SJCRH30 (cell line): Measurements from ENCODE around the gene HOATZ. TPM values are rescaled to one million over a fixed set of nuclear protein-coding genes. Genes with fewer than 3 reads are reported as not detected.

Source experiments
- DNase-seq, 2 experiments: peaks; one replicate each; pipeline ENCODE4 v3.0.0-alpha.2; 2015 to 2020
- H3K27ac ChIP-seq: fragments of 250-450 bp; sonication (Bioruptor Pico); 2 replicates; pipeline ENCODE4 v1.5.1; 2020; ENCODE audit warnings: mild to moderate bottlenecking, moderate library complexity
- H3K27me3 ChIP-seq: fragments of 250-450 bp; sonication (Bioruptor Pico); 2 replicates; pipeline ENCODE4 v1.5.1; 2020; ENCODE audit warnings: mild to moderate bottlenecking, moderate library complexity
- H3K36me3 ChIP-seq: fragments of 250-450 bp; sonication (Bioruptor Pico); 2 replicates; pipeline ENCODE4 v1.5.1; 2020; ENCODE audit warnings: mild to moderate bottlenecking, moderate library complexity
- H3K4me1 ChIP-seq: fragments of 250-450 bp; sonication (Bioruptor Pico); 2 replicates; pipeline ENCODE4 v1.5.1; 2020; ENCODE audit warnings: mild to moderate bottlenecking, moderate library complexity
- H3K4me3 ChIP-seq: fragments of 250-450 bp; sonication (Bioruptor Pico); 2 replicates; pipeline ENCODE4 v1.5.1; 2020; ENCODE audit warnings: mild to moderate bottlenecking, moderate library complexity
- H3K9me3 ChIP-seq: fragments of 250-450 bp; sonication (Bioruptor Pico); replicated peaks from 2 replicates; pipeline ENCODE4 v1.5.1; 2020; ENCODE audit warnings: mild to moderate bottlenecking, moderate library complexity
- total RNA-seq: library from RNA; depleted of rRNA; stranded (reverse); fragments of >200 nt; shearing (Covaris generic); gene quantifications from 2 replicates; pipeline ENCODE4 v1.2.3, GENCODE V29; 2014; rRNA removed

Gene HOATZ
- total RNA-seq = not detected in 2 replicates

GRCh38 chr11:111514216-111515031, at the start of gene HOATZ:
TSS of gene HOATZ (plus strand) at chr11:111514778. CDS start at chr11:111514785, 7 bp downstream.
- Histone ChIP-seq H3K27ac (no peak within 1 kb of the TSS), H3K9me3 (no peaks in the 10 kb centered on the region), H3K36me3 (no peaks in the 10 kb centered on the region), H3K4me3 (no peak within 1 kb of the TSS), H3K4me1 (no peaks in the 10 kb centered on the region), H3K27me3 (no peaks in the 10 kb centered on the region)
- no peak for DNase-seq

- no peaks in the 10 kb centered on the region for H3K27me3 ChIP-seq
- H3K27ac ChIP-seq = no peak overlapping the region
- no peak overlapping the region for H3K4me3 ChIP-seq
- H3K4me1 ChIP-seq = no peaks in the 10 kb centered on the region
- H3K36me3 ChIP-seq = no peaks in the 10 kb centered on the region
- H3K9me3 ChIP-seq = no peaks in the 10 kb centered on the region
- DNase-seq = no peak
These were observed 49.2 kb upstream of the HOATZ start for GRCh38 chr11:111465400-111465799.

GRCh38 chr11:111466615-111467014, 48.0 kb upstream of the HOATZ start:
- no peaks in the 10 kb centered on the region for H3K27me3 ChIP-seq
- H3K4me3 ChIP-seq = no peak overlapping the region
- no peak overlapping the region for H3K27ac ChIP-seq
- DNase-seq = no peak
- H3K9me3 ChIP-seq = no peaks in the 10 kb centered on the region
- H3K4me1 ChIP-seq = no peaks in the 10 kb centered on the region
- H3K36me3 ChIP-seq = no peaks in the 10 kb centered on the region

GRCh38 chr11:111469200-111469599, 45.4 kb upstream of the HOATZ start:
- Histone ChIP-seq H3K4me3 (no peak overlapping the region), H3K9me3 (no peaks in the 10 kb centered on the region), H3K36me3 (no peaks in the 10 kb centered on the region), H3K27me3 (no peaks in the 10 kb centered on the region), H3K4me1 (no peaks in the 10 kb centered on the region), H3K27ac (no peak overlapping the region)
- DNase-seq = no peak

GRCh38 chr11:111472228-111472627, 42.4 kb upstream of the HOATZ start:
- H3K4me1 ChIP-seq = no peaks in the 10 kb centered on the region
- H3K9me3 ChIP-seq = no peaks in the 10 kb centered on the region
- H3K36me3 ChIP-seq = no peaks in the 10 kb centered on the region
- H3K27me3 ChIP-seq = no peaks in the 10 kb centered on the region
- no peak overlapping the region for H3K4me3 ChIP-seq
- DNase-seq = no peak
- H3K27ac ChIP-seq = no peak overlapping the region

- Histone ChIP-seq H3K9me3 (no peaks in the 10 kb centered on the region), H3K27ac (no peak overlapping the region), H3K36me3 (no peaks in the 10 kb centered on the region), H3K27me3 (no peaks in the 10 kb centered on the region), H3K4me3 (no peak overlapping the region), H3K4me1 (no peaks in the 10 kb centered on the region)
- no peak for DNase-seq
These were observed 40.1 kb upstream of the HOATZ start for GRCh38 chr11:111474432-111474831.

GRCh38 chr11:111476366-111476765, 38.2 kb upstream of the HOATZ start:
- no peak overlapping the region for H3K27ac ChIP-seq
- H3K4me3 ChIP-seq = no peak overlapping the region
- H3K9me3 ChIP-seq = no peaks in the 10 kb centered on the region
- no peaks in the 10 kb centered on the region for H3K27me3 ChIP-seq
- H3K36me3 ChIP-seq = no peaks in the 10 kb centered on the region
- DNase-seq = no peak
- H3K4me1 ChIP-seq = no peaks in the 10 kb centered on the region

GRCh38 chr11:111476956-111477355, 37.6 kb upstream of the HOATZ start:
- H3K4me3 ChIP-seq = no peak overlapping the region
- no peaks in the 10 kb centered on the region for H3K9me3 ChIP-seq
- DNase-seq = peak in 1 of 2 experiments; percentile 4
- H3K27ac ChIP-seq = no peak overlapping the region
- H3K27me3 ChIP-seq = no peaks in the 10 kb centered on the region
- no peaks in the 10 kb centered on the region for H3K36me3 ChIP-seq
- no peaks in the 10 kb centered on the region for H3K4me1 ChIP-seq

GRCh38 chr11:111477898-111478297, 36.7 kb upstream of the HOATZ start:
- DNase-seq = no peak
- Histone ChIP-seq H3K36me3 (no peaks in the 10 kb centered on the region), H3K4me1 (no peaks in the 10 kb centered on the region), H3K27ac (no peak overlapping the region), H3K4me3 (no peak overlapping the region), H3K27me3 (no peaks in the 10 kb centered on the region), H3K9me3 (no peaks in the 10 kb centered on the region)

- no peak overlapping the region for H3K4me3 ChIP-seq
- no peaks in the 10 kb centered on the region for H3K9me3 ChIP-seq
- H3K36me3 ChIP-seq = no peaks in the 10 kb centered on the region
- H3K4me1 ChIP-seq = no peaks in the 10 kb centered on the region
- H3K27ac ChIP-seq = no peak overlapping the region
- no peak for DNase-seq
- no peaks in the 10 kb centered on the region for H3K27me3 ChIP-seq
These were observed 34.9 kb upstream of the HOATZ start for GRCh38 chr11:111479666-111480065.

GRCh38 chr11:111483431-111483830, 31.1 kb upstream of the HOATZ start:
- DNase-seq = no peak
- no peaks in the 10 kb centered on the region for H3K27me3 ChIP-seq
- no peaks in the 10 kb centered on the region; the same call in 1 of the 2 replicates for H3K9me3 ChIP-seq
- H3K4me3 ChIP-seq = no peak overlapping the region
- no peaks in the 10 kb centered on the region for H3K4me1 ChIP-seq
- H3K36me3 ChIP-seq = no peaks in the 10 kb centered on the region
- no peak overlapping the region for H3K27ac ChIP-seq

GRCh38 chr11:111490496-111490895, 24.1 kb upstream of the HOATZ start:
- DNase-seq = no peak
- H3K36me3 ChIP-seq = no peaks in the 10 kb centered on the region
- no peaks in the 10 kb centered on the region; the same call in 1 of the 2 replicates for H3K9me3 ChIP-seq
- H3K27me3 ChIP-seq = no peaks in the 10 kb centered on the region
- no peak overlapping the region for H3K27ac ChIP-seq
- no peaks in the 10 kb centered on the region for H3K4me1 ChIP-seq
- no peak overlapping the region for H3K4me3 ChIP-seq

GRCh38 chr11:111494040-111494439, 20.5 kb upstream of the HOATZ start:
- Histone ChIP-seq H3K4me1 (no peaks in the 10 kb centered on the region), H3K36me3 (no peaks in the 10 kb centered on the region), H3K4me3 (no peak overlapping the region), H3K27me3 (no peaks in the 10 kb centered on the region), H3K9me3 (no peaks in the 10 kb centered on the region), H3K27ac (no peak overlapping the region)
- DNase-seq = no peak

- no peaks in the 10 kb centered on the region for H3K4me1 ChIP-seq
- no peak for DNase-seq
- no peaks in the 10 kb centered on the region for H3K27me3 ChIP-seq
- no peaks in the 10 kb centered on the region for H3K9me3 ChIP-seq
- no peak overlapping the region for H3K4me3 ChIP-seq
- no peak overlapping the region for H3K27ac ChIP-seq
- H3K36me3 ChIP-seq = no peaks in the 10 kb centered on the region
These were observed 15.1 kb upstream of the HOATZ start for GRCh38 chr11:111499483-111499882.

GRCh38 chr11:111500481-111500880, 14.1 kb upstream of the HOATZ start:
- Histone ChIP-seq H3K9me3 (no peaks in the 10 kb centered on the region), H3K36me3 (no peaks in the 10 kb centered on the region), H3K4me1 (no peaks in the 10 kb centered on the region), H3K27me3 (no peaks in the 10 kb centered on the region), H3K27ac (no peak overlapping the region), H3K4me3 (no peak overlapping the region)
- no peak for DNase-seq

- no peaks in the 10 kb centered on the region for H3K36me3 ChIP-seq
- no peaks in the 10 kb centered on the region for H3K4me1 ChIP-seq
- H3K9me3 ChIP-seq = no peaks in the 10 kb centered on the region
- H3K27ac ChIP-seq = no peak overlapping the region
- H3K27me3 ChIP-seq = no peaks in the 10 kb centered on the region
- no peak for DNase-seq
- no peak overlapping the region for H3K4me3 ChIP-seq
These were observed 12.0 kb upstream of the HOATZ start for GRCh38 chr11:111502611-111503010.
